ENCODE data around the gene MAD1L1.

Gene MAD1L1

DNA sequence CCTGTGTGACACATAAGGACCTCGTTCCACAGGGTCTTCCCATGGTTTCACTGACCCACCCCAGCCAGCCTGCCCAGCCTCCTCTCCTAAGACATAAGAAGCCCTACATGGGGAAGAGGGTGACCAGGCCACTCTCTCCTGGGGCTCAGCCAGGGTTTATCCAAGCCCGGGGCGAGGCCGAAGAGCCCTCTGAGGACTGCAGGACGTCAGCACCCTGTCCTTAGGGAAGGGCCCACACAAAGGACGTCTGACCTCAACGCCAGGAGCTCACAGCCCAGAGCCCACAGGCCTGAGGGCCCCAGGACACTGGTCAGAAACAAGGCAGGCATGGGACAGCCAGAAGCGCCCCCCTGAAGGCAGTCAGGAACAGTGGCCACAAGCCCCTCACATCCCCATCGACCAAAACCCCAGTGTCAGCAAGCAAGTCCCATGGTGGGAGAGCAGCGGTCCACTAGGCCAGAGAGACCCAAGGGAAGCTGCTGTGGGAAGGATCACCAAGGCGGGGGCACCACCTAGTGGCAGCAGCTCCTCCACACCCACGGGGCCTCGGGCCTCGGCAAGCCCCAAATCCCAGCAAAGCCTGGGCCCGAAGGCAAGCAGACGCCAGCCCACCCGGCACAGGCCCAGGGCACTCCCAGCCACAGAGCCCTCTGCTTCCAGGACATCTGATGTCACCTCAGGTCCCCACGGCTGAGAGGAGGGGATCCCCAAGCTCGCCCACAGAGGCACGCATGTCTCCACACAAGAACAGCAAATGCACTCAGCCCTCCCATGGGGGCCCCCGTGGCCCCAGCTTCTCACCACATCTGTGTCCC is 23.4 kb downstream of the MAD1L1 start:
- Histone ChIP-seq H3K27me3 (ENCODE audit: insufficient read depth, poor library complexity, severe bottlenecking) (no peaks in the 10 kb centered on the region), H3K9me3 (ENCODE audit: severe bottlenecking) (no peaks in the 10 kb centered on the region), H3K36me3 (ENCODE audit: low read depth) (peaks cover 54% of the 10 kb centered on the region), H3K4me1 (ENCODE audit: insufficient read depth, poor library complexity, severe bottlenecking) (no peaks in the 10 kb centered on the region), H3K27ac (ENCODE audit: poor library complexity, severe bottlenecking) (no peak overlapping the region), H3K4me3 (ENCODE audit: severe bottlenecking) (no peak overlapping the region)
- TF ChIP-seq, protein P1, sequence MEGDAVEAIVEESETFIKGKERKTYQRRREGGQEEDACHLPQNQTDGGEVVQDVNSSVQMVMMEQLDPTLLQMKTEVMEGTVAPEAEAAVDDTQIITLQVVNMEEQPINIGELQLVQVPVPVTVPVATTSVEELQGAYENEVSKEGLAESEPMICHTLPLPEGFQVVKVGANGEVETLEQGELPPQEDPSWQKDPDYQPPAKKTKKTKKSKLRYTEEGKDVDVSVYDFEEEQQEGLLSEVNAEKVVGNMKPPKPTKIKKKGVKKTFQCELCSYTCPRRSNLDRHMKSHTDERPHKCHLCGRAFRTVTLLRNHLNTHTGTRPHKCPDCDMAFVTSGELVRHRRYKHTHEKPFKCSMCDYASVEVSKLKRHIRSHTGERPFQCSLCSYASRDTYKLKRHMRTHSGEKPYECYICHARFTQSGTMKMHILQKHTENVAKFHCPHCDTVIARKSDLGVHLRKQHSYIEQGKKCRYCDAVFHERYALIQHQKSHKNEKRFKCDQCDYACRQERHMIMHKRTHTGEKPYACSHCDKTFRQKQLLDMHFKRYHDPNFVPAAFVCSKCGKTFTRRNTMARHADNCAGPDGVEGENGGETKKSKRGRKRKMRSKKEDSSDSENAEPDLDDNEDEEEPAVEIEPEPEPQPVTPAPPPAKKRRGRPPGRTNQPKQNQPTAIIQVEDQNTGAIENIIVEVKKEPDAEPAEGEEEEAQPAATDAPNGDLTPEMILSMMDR (IDR thresholded peaks at IDR 0.05; ENCODE audit: poor library complexity, severe bottlenecking): peak; percentile 58
- DNase-seq (ENCODE audit: low spot score) (peak; percentile 58), ATAC-seq (ENCODE audit: low read depth) (peak; percentile 65; the same call in 1 of the 3 replicates)

DNA sequence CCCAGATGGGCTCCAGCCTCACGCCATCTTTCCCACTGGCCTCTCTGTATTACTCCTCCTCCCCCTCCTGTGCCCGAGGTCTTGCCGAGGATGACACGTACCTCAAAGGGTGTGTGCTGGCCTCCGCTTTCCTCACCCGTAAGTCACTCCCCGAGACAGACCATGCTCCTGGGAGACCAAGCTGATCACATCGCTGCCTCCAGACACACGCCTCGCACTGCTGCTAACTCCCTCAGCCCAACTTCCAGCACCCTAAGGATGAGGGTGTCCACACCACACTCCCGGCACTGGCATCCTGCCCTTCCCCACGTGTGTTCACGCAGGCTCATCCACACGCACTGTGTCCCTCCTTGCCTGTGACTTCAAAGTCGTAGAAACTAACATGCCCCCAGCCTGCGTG is 24.0 kb downstream of the MAD1L1 start:
- Histone ChIP-seq H3K4me1 (ENCODE audit: insufficient read depth, poor library complexity, severe bottlenecking) (no peaks in the 10 kb centered on the region), H3K4me3 (ENCODE audit: severe bottlenecking) (no peak overlapping the region), H3K36me3 (ENCODE audit: low read depth) (peaks cover 51% of the 10 kb centered on the region), H3K9me3 (ENCODE audit: severe bottlenecking) (no peaks in the 10 kb centered on the region), H3K27ac (ENCODE audit: poor library complexity, severe bottlenecking) (no peak overlapping the region), H3K27me3 (ENCODE audit: insufficient read depth, poor library complexity, severe bottlenecking) (no peaks in the 10 kb centered on the region)
- ATAC-seq (ENCODE audit: low read depth): no peak
- peak; percentile 34 for DNase-seq (ENCODE audit: low spot score)
- TF ChIP-seq, protein P1 (IDR thresholded peaks at IDR 0.05; ENCODE audit: poor library complexity, severe bottlenecking): no peak

DNA sequence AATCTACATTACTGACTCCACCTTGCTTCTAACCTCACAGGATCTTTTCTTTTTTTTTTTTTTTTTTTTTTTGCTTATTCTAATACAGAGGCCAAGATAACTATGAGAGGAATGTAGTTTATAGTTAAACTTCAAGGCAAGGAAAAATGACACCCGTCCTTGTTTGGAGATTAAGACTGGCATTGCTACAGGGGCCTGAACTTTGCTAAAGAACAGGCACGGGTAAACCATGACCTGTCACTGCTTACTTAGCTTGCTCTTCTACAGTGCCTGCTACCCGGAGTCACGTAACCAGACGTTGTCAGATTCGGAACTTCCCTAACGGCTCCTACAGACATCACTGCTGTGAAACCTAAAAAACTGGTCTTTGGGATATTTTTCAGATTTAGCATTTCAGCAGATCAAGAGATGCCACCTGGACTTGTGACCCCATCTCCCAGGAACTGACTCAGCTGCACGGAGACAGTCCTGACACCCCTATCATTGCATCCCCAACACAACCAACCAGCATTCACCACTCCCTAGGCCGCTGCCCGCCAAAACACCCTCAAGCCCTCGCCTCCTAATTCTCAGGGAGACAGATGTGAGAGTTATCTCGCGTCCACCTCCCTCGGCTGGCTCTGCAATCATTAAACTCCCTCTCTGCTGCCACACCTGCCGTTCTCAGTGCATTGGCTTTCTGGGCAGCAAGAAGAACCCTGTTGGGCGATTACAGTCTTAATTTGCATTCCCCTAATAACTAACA is 27.5 kb downstream of the MAD1L1 start:
- TF ChIP-seq, protein P1 (IDR thresholded peaks at IDR 0.05; ENCODE audit: poor library complexity, severe bottlenecking): no peak
- Histone ChIP-seq H3K9me3 (ENCODE audit: severe bottlenecking) (no peaks in the 10 kb centered on the region), H3K4me1 (ENCODE audit: insufficient read depth, poor library complexity, severe bottlenecking) (no peaks in the 10 kb centered on the region), H3K4me3 (ENCODE audit: severe bottlenecking) (no peak overlapping the region), H3K27ac (ENCODE audit: poor library complexity, severe bottlenecking) (no peak overlapping the region), H3K27me3 (ENCODE audit: insufficient read depth, poor library complexity, severe bottlenecking) (no peaks in the 10 kb centered on the region), H3K36me3 (ENCODE audit: low read depth) (peaks cover 33% of the 10 kb centered on the region)
- ATAC-seq (ENCODE audit: low read depth): no peak
- no peak for DNase-seq (ENCODE audit: low spot score)

DNA sequence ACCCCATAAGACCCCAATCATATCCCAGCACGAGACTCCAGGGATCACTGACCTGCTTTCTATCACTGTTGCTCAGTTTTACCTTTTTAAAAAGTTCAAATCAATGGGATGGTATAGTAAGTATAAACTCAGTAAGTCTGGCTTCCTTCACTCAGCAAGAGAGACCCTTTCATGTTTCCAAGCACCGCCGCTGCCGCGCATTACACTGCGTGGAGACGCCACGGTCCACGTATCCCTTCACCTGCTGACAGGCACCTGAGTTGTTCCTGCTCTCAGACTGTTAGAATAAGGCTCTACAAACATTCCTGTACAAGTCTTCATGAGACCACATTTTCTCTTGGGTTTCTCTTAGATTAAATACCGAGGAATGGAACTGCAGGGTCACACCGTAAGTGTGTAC is 28.3 kb downstream of the MAD1L1 start:
- TF ChIP-seq, protein P1 (IDR thresholded peaks at IDR 0.05; ENCODE audit: poor library complexity, severe bottlenecking): no peak
- ATAC-seq (ENCODE audit: low read depth) (no peak), DNase-seq (ENCODE audit: low spot score) (no peak)
- Histone ChIP-seq H3K27me3 (ENCODE audit: insufficient read depth, poor library complexity, severe bottlenecking) (no peaks in the 10 kb centered on the region), H3K4me3 (ENCODE audit: severe bottlenecking) (no peak overlapping the region), H3K9me3 (ENCODE audit: severe bottlenecking) (no peaks in the 10 kb centered on the region), H3K36me3 (ENCODE audit: low read depth) (peaks cover 33% of the 10 kb centered on the region), H3K4me1 (ENCODE audit: insufficient read depth, poor library complexity, severe bottlenecking) (no peaks in the 10 kb centered on the region), H3K27ac (ENCODE audit: poor library complexity, severe bottlenecking) (no peak overlapping the region)

All from RWPE2 (cell line).